Ectodermal cell (in vitro differentiated cells): Measurements from ENCODE around the gene CCDC149.

ENCODE experiments used
- H3K27ac ChIP-seq: 2 replicates; pipeline ENCODE4 v1.7.0; 2013; ENCODE audit warnings: mild to moderate bottlenecking, low read depth, low read length; ENCODE audit not compliant: insufficient read depth, poor library complexity, severe bottlenecking
- H3K27me3 ChIP-seq: 2 replicates; pipeline ENCODE4 v1.7.0; 2013; ENCODE audit warnings: mild to moderate bottlenecking, low read length; ENCODE audit not compliant: insufficient read depth, control insufficient read depth, poor library complexity, severe bottlenecking
- H3K36me3 ChIP-seq: one replicate; pipeline ENCODE4 v1.7.0; 2013; ENCODE audit warnings: low read length; ENCODE audit not compliant: control insufficient read depth, insufficient read depth
- H3K4me1 ChIP-seq: one replicate; pipeline ENCODE4 v1.7.0; 2013; ENCODE audit warnings: low read length; ENCODE audit not compliant: control insufficient read depth, insufficient read depth
- H3K4me3 ChIP-seq: 2 replicates; pipeline ENCODE4 v1.7.0; 2013; ENCODE audit warnings: low read depth, low read length, control low read depth; ENCODE audit not compliant: insufficient read depth
- H3K9me3 ChIP-seq: 2 replicates; pipeline ENCODE4 v1.7.0; 2013; ENCODE audit warnings: mild to moderate bottlenecking, low read length, moderate library complexity; ENCODE audit not compliant: control insufficient read depth
- WGBS, 2 experiments: methylation state at CpG; one replicate each; pipeline ENCODE4 v1.1.7; 2013; ENCODE audit warnings: missing lambda C conversion rate in 2 of 2; 5-methylcytosine and 5-hydroxymethylcytosine counted together

CCDC149 gene

DNA sequence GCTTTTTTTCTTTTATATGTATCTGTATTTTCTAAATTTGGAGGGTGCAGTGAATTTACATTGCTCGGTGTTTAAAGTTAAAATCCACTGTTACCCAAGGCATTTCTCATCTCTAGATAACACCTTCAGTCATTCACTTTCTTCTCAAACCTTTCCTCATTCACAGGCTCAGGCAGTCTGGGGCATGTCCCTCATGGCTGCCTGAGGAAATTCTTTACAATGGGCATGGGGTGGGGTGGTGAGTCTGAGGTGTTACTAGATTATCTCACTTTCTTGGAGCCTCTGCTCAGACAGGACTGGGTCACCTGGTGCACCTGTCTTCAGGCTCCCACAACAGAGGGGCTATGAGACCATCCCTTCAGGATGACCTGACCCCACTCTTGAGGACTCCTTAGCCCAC is 17.4 kb downstream of the CCDC149 start:
- Histone ChIP-seq H3K4me3 (no peak overlapping the region), H3K27me3 (no peaks in the 10 kb centered on the region), H3K36me3 (no peaks in the 10 kb centered on the region), H3K27ac (no peak overlapping the region), H3K9me3 (no peaks in the 10 kb centered on the region), H3K4me1 (no peaks in the 10 kb centered on the region)
- WGBS, 2 experiments = 90% methylated on average over 1 of the region's 1 CpG; no CpG with 5 or more reads in 1 of the 2 experiments

DNA sequence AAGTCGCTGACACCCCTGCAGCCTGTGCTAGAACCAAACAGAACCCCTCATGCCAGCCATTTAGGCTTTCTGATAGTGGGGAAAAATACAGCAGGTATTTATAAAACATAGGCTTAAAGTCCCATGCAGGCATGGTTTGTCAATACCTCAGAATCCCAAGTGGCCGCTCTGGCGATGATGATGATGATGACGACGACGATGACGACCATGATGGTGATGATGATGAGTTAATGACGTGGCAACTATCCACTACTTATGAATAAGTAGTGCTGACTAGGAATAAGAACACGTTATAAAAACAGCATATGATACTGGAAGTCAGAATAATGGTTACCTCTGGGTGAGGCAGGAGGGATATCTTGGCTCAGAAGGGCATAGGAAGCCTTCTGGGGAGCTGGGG is 18.0 kb downstream of the CCDC149 start:
- Histone ChIP-seq H3K9me3 (no peaks in the 10 kb centered on the region), H3K4me1 (no peaks in the 10 kb centered on the region), H3K36me3 (no peaks in the 10 kb centered on the region), H3K27me3 (no peaks in the 10 kb centered on the region), H3K4me3 (no peak overlapping the region), H3K27ac (no peak overlapping the region)
- 97 to 98% methylated on average over 9 of the region's 9 CpGs for WGBS, 2 experiments

DNA sequence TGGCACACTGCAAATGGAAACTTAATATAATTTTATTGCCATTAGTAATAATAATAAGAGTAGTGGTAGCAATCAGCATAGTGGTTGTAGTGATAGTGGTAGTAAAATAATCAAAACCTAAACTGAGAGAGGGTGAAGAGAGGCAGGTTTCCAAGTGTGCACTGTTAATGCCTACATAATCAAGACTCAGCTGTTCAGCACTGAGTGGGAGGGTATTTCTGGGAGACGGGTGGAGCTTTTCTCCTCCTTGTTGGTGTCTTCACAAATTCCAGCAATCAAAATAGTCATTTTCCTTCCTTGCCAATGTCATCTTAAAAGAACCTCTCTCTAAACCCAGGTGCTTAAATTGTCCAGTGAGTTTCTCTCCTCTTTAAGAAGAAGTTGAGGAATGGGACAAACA is 18.6 kb downstream of the CCDC149 start:
- Histone ChIP-seq H3K4me3 (no peak overlapping the region), H3K4me1 (no peaks in the 10 kb centered on the region), H3K36me3 (no peaks in the 10 kb centered on the region), H3K27ac (no peak overlapping the region), H3K9me3 (no peaks in the 10 kb centered on the region), H3K27me3 (no peaks in the 10 kb centered on the region)
- 63 to 95% methylated on average over 1 of the region's 1 CpG for WGBS, 2 experiments

DNA sequence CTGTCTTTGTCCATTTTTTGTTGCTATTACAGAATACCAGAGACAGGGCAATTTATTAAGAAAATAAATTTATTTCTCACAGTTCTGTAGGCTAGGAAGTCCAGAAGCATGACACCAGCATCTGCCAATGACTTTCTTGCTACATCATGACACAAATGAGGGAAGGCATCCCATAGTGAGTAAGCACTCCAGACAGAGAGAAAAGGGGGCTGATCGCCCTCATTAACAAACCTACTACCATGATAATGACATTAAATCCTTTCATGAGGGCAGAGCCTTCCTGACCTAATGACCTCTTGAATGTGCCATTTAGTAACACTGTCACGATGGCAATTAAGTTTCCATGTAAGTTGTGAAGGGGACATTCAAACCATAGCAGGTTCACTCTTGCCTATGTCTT is 20.1 kb downstream of the CCDC149 start:
- Histone ChIP-seq H3K4me3 (no peak overlapping the region), H3K27me3 (no peaks in the 10 kb centered on the region), H3K9me3 (no peaks in the 10 kb centered on the region), H3K36me3 (no peaks in the 10 kb centered on the region), H3K27ac (no peak overlapping the region), H3K4me1 (no peaks in the 10 kb centered on the region)
- WGBS, 2 experiments = 66 to 81% methylated on average over 2 of the region's 2 CpGs

DNA sequence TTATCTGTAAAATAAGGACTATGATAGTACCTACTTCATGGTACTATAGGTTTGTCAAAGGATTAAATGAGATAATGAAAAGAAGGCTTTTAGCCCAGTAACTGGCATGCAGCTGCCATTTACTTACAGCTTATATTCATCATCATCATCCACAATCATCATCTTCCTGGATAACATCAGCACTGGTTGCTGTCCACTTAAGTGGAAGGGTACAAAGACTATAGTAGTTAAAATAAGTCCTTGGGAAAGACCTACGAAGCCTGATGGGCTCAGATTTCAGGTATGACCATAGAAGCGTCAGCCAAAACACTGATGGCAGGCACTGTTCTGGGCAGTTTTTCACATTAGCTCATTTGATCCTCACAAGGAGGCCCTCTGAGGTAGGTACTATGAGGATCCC is 20.6 kb downstream of the CCDC149 start:
- Histone ChIP-seq H3K36me3 (no peaks in the 10 kb centered on the region), H3K9me3 (no peaks in the 10 kb centered on the region), H3K27me3 (no peaks in the 10 kb centered on the region), H3K4me3 (no peak overlapping the region), H3K4me1 (no peaks in the 10 kb centered on the region), H3K27ac (no peak overlapping the region)
- WGBS, 2 experiments = 92 to 93% methylated on average over 2 of the region's 2 CpGs

DNA sequence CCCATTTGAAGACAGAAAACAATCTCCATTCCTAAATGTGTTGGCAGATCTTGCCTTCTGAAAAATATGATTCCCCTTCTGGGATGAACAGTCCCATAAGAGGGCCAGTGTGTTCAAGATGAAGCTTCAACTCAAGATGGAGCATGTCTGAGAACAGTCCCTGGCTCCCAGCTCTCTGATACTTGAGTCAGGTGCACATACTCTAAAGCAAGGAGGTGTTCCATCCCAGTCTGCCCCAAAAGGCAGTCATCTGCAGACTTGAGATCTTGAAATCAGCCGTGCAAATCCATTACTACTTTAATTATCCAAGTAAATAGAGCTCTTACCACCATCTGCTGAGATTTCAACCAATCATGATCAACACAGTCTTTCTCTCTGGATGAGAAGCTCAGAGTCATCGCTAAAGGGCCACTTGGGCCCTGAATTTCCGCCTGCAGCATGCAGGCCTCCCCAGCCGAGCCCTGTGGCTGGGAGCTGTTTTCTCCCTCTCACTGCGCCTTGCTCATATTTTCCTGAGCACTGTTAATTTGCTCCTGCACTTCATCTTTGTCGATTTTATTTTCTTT is 22.2 kb downstream of the CCDC149 start:
- no peak overlapping the region for H3K27ac ChIP-seq
- WGBS, 2 experiments = 91 to 93% methylated on average over 6 of the region's 6 CpGs
- H3K27me3 ChIP-seq = no peaks in the 10 kb centered on the region

DNA sequence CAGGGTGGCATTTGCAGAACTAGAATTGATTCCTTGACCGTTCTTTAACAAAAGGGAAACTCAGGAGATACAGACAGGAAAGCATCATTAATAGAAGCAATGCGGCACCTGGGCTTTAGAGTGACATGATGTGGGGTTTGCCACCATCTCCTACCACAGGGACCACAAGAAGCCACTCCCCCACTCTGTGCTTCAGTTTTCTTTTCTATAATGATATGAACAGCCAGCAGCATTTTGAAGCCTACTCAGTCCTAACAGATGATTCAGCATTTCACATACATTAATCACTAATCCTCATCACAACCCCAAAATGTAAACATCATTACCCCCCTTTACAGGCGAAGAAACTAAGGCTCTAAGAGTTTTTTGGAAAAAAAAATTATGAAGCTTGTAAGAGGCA is 22.9 kb downstream of the CCDC149 start:
- Histone ChIP-seq H3K36me3 (no peaks in the 10 kb centered on the region), H3K27me3 (no peaks in the 10 kb centered on the region), H3K9me3 (no peaks in the 10 kb centered on the region), H3K4me3 (no peak overlapping the region), H3K27ac (no peak overlapping the region), H3K4me1 (no peaks in the 10 kb centered on the region)
- 85 to 93% methylated on average over 2 to 3 of the region's 3 CpGs for WGBS, 2 experiments

More for the DNA sequence above, 22.2 kb downstream of the CCDC149 start:
- H3K4me1 ChIP-seq = no peaks in the 10 kb centered on the region
- no peaks in the 10 kb centered on the region for H3K36me3 ChIP-seq
- H3K4me3 ChIP-seq = no peak overlapping the region
- no peaks in the 10 kb centered on the region for H3K9me3 ChIP-seq

DNA sequence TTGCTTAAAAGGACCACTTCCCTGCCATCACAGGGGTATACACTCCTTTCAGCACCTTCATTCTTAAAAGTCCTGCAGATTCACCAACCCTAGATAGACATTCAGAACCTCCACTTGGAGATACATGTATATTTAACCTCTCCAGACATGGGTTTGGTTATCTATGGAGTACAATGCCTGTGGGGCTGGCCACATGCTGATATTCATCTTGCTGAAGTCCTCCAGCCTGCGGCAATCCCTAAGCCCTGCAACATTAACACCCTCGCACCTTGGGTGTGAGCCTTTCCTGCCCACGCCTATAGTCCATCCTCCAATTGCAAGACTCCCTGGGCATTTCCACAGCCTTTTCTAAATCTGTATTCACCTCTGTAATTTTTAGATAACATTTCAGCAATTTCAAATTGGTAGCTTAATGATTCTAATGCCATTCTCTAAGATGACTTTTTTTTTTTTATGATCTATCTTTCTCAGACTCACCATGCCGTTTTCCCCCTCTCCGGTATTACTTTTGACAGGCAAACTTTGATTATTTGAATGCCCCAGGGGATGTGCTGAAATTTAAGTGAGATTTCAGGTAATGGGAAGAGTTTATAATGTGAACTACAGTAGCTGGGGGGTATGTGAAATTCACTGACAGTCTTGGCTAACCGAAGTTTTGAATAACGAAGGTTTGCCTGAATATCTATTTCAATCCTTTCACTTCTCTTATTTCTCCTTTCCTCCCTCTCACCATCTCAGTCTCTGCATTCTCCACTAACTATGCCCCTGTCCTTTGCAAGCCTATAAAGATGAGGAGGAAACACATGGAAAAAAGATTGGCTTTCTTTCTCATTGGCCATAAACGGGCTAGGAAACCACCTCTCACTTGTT is 24.1 kb downstream of the CCDC149 start:
- no peaks in the 10 kb centered on the region for H3K9me3 ChIP-seq
- H3K4me3 ChIP-seq = no peak overlapping the region
- WGBS, 2 experiments = 88 to 89% methylated on average over 8 of the region's 8 CpGs
- no peaks in the 10 kb centered on the region for H3K27me3 ChIP-seq
- H3K36me3 ChIP-seq = no peaks in the 10 kb centered on the region
- peaks cover 5% of the 10 kb centered on the region for H3K4me1 ChIP-seq
- H3K27ac ChIP-seq = no peak overlapping the region

DNA sequence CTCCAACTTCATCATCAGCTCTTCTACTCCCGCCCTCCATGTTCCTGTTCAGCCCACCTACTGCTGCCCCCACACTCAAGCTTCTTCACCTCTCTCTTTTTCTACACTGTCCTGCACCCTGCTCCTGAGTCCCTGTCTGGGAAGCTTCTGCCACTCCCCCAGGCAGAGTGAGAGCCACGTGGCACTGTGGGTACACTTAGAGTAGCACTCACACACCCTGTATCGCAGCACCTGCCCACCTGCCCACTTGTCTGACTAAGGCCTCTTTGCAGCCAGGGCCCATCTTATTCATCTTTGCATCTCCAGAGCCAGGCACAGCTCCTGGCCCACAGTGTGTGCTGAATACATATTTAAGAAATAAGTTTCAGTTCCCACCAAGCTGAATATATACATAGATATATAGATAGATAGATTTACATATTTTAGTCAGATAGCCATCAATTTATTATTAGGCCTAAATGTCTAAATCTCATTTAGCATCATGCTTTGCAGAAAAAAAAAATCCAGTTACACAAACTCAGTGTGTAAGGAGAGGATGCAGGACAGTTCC is 24.9 kb downstream of the CCDC149 start:
- Histone ChIP-seq H3K27me3 (no peaks in the 10 kb centered on the region), H3K27ac (no peak overlapping the region), H3K36me3 (no peaks in the 10 kb centered on the region), H3K9me3 (no peaks in the 10 kb centered on the region), H3K4me3 (no peak overlapping the region), H3K4me1 (peaks cover 8% of the 10 kb centered on the region)
- WGBS, 2 experiments = 88 to 92% methylated on average over 3 of the region's 3 CpGs

DNA sequence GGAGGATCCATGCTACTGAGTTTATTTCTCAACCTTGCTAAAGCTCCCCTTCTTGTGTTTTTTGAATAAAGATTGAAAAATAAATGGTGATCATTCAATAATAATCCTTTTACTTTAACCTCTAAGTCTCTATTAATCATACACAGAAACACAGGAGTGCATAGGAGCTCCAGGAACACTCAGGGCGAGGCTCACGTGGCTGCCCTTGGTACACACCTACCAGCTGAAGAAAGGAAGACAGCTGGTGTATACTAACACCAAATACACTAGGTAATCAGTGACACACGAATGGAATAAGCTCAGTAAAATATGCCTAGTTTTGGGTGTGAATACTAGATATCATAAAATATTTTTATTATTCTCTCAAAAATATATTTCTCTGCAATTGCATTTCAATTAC is 26.2 kb downstream of the CCDC149 start:
- Histone ChIP-seq H3K9me3 (no peaks in the 10 kb centered on the region), H3K27ac (no peak overlapping the region), H3K36me3 (no peaks in the 10 kb centered on the region), H3K27me3 (no peaks in the 10 kb centered on the region), H3K4me3 (no peak overlapping the region), H3K4me1 (peaks cover 8% of the 10 kb centered on the region)
- WGBS, 2 experiments = 87 to 89% methylated on average over 2 to 3 of the region's 3 CpGs
